ENCODE results near the gene UPK1A. TPM values are rescaled to one million over a fixed set of nuclear protein-coding genes. Genes with fewer than 3 reads are reported as not detected.

UPK1A gene
- total and polyA plus RNA-seq, 4 donors = 0.54 to 1.5 TPM; not detected in 2

DNA sequence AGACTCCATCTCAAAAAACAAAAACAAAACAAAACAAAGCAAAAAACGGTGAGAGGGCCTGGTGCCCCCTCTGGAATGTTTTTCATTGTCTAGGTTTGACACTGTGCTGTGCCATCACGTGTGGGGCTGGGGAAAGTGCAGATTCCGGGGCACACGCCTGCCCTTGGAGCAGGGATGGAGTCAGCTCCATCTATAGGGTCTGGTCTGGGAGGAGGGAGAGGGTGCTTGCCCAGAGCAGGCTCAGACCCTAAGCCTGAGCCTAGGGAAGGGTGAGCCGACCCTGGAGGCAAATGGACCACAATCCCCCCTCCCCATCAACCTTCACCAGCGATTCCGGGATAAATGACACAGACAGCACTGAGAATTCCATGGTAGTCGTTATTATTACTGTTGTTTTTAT lies 27.1 kb downstream of the UPK1A start:
- Histone ChIP-seq H3K9me3 (ENCODE audit: control insufficient read depth, low read length) (no peaks in the 10 kb centered on the region), H3K27me3 (ENCODE audit: control insufficient read depth in 1 of 2, insufficient read depth in 2 of 2, low read length in 1 of 2) (no peaks in the 10 kb centered on the region), H3K27ac (ENCODE audit: low read depth in 1 of 2, low read length in 2 of 2) (no peak overlapping the region), H3K4me3 (ENCODE audit: low read length in 2 of 2) (no peak overlapping the region), H3K36me3 (ENCODE audit: control insufficient read depth in 1 of 2, insufficient read depth in 2 of 2, low read length in 1 of 2) (no peaks in the 10 kb centered on the region), H3K4me1 (ENCODE audit: control insufficient read depth in 1 of 2, insufficient read depth in 2 of 2, low read length in 2 of 2) (no peaks in the 10 kb centered on the region)
- no peak for DNase-seq
- ATAC-seq (ENCODE audit: low FRiP score) = peak; percentile 52
- WGBS, 2 donors = 13 to 16% methylated on average over 8 of the region's 8 CpGs
- intact Hi-C loops (cut with DNase I) = loop anchor here (1.0 to 2.0 kb wide), 3 partner anchors 23 to 238 kb away; no protein-coding TSS in a partner anchor

DNA sequence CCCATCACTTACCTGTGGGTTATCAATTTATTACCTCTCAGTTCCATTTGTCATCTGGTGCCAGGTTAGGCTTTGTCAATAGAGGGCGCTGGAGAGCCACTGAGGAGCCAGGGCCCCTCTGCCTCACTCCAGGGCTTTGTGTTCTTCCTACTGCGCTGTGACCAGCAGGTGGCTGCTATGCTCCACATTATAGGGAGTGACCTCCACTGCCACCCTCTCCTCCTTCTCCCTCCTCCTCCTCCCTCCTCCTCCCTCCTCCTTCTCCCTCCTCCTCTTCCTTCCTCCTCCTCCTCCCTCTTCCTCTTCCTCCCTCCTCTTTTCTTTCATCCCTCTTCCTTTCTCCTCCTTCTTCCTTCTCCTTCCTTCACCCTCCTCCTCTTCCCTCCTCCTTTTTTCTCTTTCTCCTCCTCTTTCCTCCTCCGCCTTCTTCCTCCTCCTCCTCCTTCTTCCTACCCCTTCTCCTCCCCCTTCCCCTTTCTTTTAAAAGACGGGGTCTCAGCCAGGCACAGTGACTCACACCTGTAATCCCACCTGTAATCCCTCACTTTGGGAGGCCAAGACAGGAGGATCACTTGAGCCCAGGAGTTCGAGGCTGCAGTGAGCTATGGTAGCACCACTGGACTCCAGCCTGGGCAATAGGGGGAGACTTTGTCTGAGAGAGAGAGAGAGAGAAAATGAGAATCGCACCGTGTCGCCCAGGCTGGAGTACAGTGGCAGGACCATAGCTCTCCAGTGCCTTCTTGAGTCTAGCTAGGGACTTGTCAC lies 27.7 kb downstream of the UPK1A start:
- Histone ChIP-seq H3K27ac (ENCODE audit: low read depth in 1 of 2, low read length in 2 of 2) (no peak overlapping the region), H3K4me1 (ENCODE audit: control insufficient read depth in 1 of 2, insufficient read depth in 2 of 2, low read length in 2 of 2) (no peaks in the 10 kb centered on the region), H3K4me3 (ENCODE audit: low read length in 2 of 2) (no peak overlapping the region), H3K27me3 (ENCODE audit: control insufficient read depth in 1 of 2, insufficient read depth in 2 of 2, low read length in 1 of 2) (no peaks in the 10 kb centered on the region), H3K9me3 (ENCODE audit: control insufficient read depth, low read length) (no peaks in the 10 kb centered on the region), H3K36me3 (ENCODE audit: control insufficient read depth in 1 of 2, insufficient read depth in 2 of 2, low read length in 1 of 2) (no peaks in the 10 kb centered on the region)
- intact Hi-C loops (cut with DNase I) = loop anchor here (1.0 to 2.0 kb wide), 4 partner anchors 23 to 237 kb away; no protein-coding TSS in a partner anchor
- ATAC-seq (ENCODE audit: low FRiP score) (peak; percentile 96), DNase-seq (peak; percentile 90 to 92)
- 34 to 39% methylated on average over 8 of the region's 8 CpGs for WGBS, 2 donors

DNA sequence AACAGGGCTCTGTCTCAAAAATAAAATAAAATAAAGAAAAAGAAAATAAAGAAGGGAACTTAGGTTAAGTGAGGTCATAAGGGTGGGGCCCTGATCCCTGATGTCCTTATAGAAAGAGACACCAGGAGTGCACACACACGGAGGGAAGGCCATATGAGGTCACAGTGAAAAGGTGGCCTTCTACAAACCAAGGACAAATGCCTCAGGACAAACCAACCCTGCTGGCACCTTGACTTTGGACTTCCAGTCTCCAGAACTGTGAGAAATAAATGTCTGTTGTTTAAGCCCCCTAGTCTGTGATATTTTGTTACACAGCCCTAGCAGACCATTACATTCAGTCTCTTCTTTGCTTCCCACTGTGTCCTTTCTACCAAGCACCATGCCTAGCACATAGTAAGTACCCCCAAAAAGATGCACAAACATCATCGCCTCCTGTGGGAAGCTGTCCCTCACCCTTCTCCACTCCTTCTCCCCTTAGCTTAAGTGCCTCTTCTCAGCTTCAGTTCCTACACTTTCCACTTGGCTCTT lies 29.6 kb downstream of the UPK1A start:
- DNase-seq = no peak
- WGBS, 2 donors = 78 to 83% methylated on average over 2 of the region's 2 CpGs
- H3K27me3 ChIP-seq (ENCODE audit: control insufficient read depth in 1 of 2, insufficient read depth in 2 of 2, low read length in 1 of 2) = no peaks in the 10 kb centered on the region
- no peaks in the 10 kb centered on the region for H3K4me1 ChIP-seq (ENCODE audit: control insufficient read depth in 1 of 2, insufficient read depth in 2 of 2, low read length in 2 of 2)
- no peaks in the 10 kb centered on the region for H3K9me3 ChIP-seq (ENCODE audit: control insufficient read depth, low read length)
- intact Hi-C loops (cut with DNase I) = no loop called here
- H3K36me3 ChIP-seq (ENCODE audit: control insufficient read depth in 1 of 2, insufficient read depth in 2 of 2, low read length in 1 of 2) = no peaks in the 10 kb centered on the region
- ATAC-seq (ENCODE audit: low FRiP score) = no peak
- H3K27ac ChIP-seq (ENCODE audit: low read depth in 1 of 2, low read length in 2 of 2) = no peak overlapping the region
- H3K4me3 ChIP-seq (ENCODE audit: low read length in 2 of 2) = no peak overlapping the region

DNA sequence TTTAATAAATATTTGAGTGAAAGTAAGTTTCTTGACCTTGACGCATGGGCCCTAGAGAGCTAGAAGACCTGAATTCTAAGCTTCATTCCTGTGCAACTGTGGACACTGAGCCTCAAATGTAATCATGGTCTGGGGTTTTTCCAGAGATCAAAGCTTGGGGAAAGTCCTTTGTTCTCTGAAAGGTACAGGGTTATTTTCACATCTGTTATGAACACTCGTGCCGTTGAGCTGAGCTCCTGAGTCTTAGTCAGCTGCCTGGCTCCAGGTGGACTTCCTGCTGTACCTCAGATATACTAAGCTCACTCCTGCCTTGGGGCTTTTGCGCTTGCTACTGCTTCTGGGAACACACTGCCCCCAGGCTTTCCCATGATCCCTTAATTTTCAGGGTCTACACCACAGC lies 30.5 kb downstream of the UPK1A start:
- Histone ChIP-seq H3K9me3 (ENCODE audit: control insufficient read depth, low read length) (no peaks in the 10 kb centered on the region), H3K27me3 (ENCODE audit: control insufficient read depth in 1 of 2, insufficient read depth in 2 of 2, low read length in 1 of 2) (no peaks in the 10 kb centered on the region), H3K36me3 (ENCODE audit: control insufficient read depth in 1 of 2, insufficient read depth in 2 of 2, low read length in 1 of 2) (no peaks in the 10 kb centered on the region), H3K4me1 (ENCODE audit: control insufficient read depth in 1 of 2, insufficient read depth in 2 of 2, low read length in 2 of 2) (no peaks in the 10 kb centered on the region), H3K27ac (ENCODE audit: low read depth in 1 of 2, low read length in 2 of 2) (no peak overlapping the region), H3K4me3 (ENCODE audit: low read length in 2 of 2) (no peak overlapping the region)
- ATAC-seq (ENCODE audit: low FRiP score) = no peak
- WGBS, 2 donors = 82 to 88% methylated on average over 4 of the region's 4 CpGs
- DNase-seq = no peak
- intact Hi-C loops (cut with DNase I) = no loop called here

DNA sequence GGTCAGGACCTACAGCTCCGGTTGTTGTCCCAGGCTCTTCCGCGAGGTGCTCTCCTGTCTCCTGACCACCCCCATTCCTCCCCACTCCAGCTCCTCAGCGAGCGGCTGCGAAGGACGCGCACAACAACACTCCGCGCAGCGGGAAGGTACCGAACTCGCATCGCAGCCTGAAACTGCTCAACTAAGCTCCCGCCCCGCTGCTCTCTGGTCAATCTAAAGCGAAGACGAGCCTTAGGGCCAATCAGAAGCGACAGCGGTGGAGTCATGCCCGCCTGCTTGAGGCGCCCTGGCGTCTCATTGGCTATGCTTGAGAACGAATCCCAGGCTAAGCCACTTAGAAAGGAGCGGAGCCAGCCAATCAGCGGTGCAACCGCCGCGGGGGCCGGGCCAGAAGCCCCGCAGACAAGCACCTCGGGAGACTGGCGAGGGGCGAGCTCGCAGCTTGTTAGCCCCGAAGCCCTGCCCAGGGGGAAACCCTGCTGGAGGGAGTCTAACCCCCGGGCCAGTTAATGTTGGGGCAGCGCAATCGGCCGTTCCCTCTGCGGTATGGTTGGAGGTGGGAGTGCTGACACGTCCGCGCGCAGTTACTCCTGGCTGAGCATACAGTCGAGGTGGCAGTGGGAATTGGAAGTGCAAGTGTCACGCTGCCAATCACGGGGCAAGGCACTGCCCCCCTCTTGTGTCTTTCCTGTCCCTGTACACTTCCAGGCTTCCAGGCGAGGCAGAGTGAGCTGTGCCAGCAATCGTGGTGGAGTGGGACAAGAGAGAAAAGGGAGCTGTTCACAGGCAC lies 36.1 kb downstream of the UPK1A start:
- Histone ChIP-seq H3K27ac (ENCODE audit: low read depth in 1 of 2, low read length in 2 of 2) (no peak overlapping the region), H3K4me3 (ENCODE audit: low read length in 2 of 2) (peak overlapping the region; percentile 47 to 65), H3K36me3 (ENCODE audit: control insufficient read depth in 1 of 2, insufficient read depth in 2 of 2, low read length in 1 of 2) (no peaks in the 10 kb centered on the region), H3K4me1 (ENCODE audit: control insufficient read depth in 1 of 2, insufficient read depth in 2 of 2, low read length in 2 of 2) (no peaks in the 10 kb centered on the region), H3K9me3 (ENCODE audit: control insufficient read depth, low read length) (no peaks in the 10 kb centered on the region), H3K27me3 (ENCODE audit: control insufficient read depth in 1 of 2, insufficient read depth in 2 of 2, low read length in 1 of 2) (no peaks in the 10 kb centered on the region)
- 0 to 1% methylated on average over 50 of the region's 50 CpGs for WGBS, 2 donors
- ATAC-seq (ENCODE audit: low FRiP score) (peak; percentile 99), DNase-seq (peak; percentile 97 to 98)
- intact Hi-C loops (cut with DNase I) = no loop called here

DNA sequence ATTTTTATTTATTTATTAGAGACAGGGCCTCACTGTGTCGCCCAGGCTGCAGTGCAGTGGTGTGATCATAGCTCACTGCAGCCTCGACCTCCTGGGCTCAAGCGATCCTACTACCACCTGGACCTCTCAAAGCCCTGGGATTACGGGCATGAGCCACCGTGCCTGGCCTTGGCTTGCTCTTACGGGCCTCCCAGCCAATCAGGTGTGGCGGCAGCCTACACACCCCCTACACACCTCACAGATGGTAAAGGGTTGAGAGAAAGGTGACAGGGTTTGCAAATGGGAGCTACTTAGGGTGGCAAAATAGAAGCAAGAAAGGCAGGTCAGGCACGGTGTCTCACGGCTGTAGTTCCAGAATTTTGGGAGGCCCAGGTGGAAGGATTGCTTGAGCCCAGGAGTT lies 37.0 kb downstream of the UPK1A start:
- H3K27me3 ChIP-seq (ENCODE audit: control insufficient read depth in 1 of 2, insufficient read depth in 2 of 2, low read length in 1 of 2) = no peaks in the 10 kb centered on the region
- ATAC-seq (ENCODE audit: low FRiP score) (no peak), DNase-seq (no peak)
- intact Hi-C loops (cut with DNase I) = no loop called here
- no peaks in the 10 kb centered on the region for H3K9me3 ChIP-seq (ENCODE audit: control insufficient read depth, low read length)
- H3K4me3 ChIP-seq (ENCODE audit: low read length in 2 of 2) = no peak overlapping the region
- H3K4me1 ChIP-seq (ENCODE audit: control insufficient read depth in 1 of 2, insufficient read depth in 2 of 2, low read length in 2 of 2) = no peaks in the 10 kb centered on the region
- H3K36me3 ChIP-seq (ENCODE audit: control insufficient read depth in 1 of 2, insufficient read depth in 2 of 2, low read length in 1 of 2) = no peaks in the 10 kb centered on the region
- H3K27ac ChIP-seq (ENCODE audit: low read depth in 1 of 2, low read length in 2 of 2) = no peak overlapping the region
- 51 to 53% methylated on average over 9 of the region's 9 CpGs for WGBS, 2 donors

DNA sequence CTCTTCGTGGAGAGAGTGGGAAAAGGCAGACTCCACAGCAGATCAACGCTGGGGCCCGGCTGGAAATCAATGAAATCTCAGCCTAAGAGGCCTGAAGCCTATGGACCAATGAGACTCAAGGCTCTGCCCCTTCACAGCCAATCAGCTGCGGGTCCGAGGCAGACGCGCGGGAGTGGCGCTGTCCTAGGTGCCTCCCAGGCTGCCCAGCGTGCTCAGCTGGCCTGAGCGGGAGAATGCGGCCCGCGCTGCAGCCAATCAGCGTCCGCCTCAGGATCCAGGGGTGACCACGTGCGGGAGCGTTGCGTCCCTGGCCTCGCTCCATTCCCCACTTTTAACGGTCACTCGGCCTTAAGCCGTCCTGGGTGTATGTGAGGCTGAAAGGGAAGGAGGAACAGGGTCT lies 37.9 kb downstream of the UPK1A start, which contains the start of gene ZBTB32:
TSS of gene ZBTB32 (plus strand) at position 341 of the 400 bp plus-strand sequence. CDS start 10,069 bp downstream, outside the sequence.
- H3K36me3 ChIP-seq (ENCODE audit: control insufficient read depth in 1 of 2, insufficient read depth in 2 of 2, low read length in 1 of 2) = no peaks in the 10 kb centered on the region
- DNase-seq = no peak
- no peak within 1 kb of the TSS for H3K27ac ChIP-seq (ENCODE audit: low read depth in 1 of 2, low read length in 2 of 2)
- H3K9me3 ChIP-seq (ENCODE audit: control insufficient read depth, low read length) = no peaks in the 10 kb centered on the region
- no peaks in the 10 kb centered on the region for H3K27me3 ChIP-seq (ENCODE audit: control insufficient read depth in 1 of 2, insufficient read depth in 2 of 2, low read length in 1 of 2)
- H3K4me3 ChIP-seq (ENCODE audit: low read length in 2 of 2) = no peak within 1 kb of the TSS
- ATAC-seq (ENCODE audit: low FRiP score) = no peak
- intact Hi-C loops (cut with DNase I) = no loop called here
- WGBS, 2 donors = 15 to 17% methylated on average over 23 to 24 of the region's 24 CpGs
- H3K4me1 ChIP-seq (ENCODE audit: control insufficient read depth in 1 of 2, insufficient read depth in 2 of 2, low read length in 2 of 2) = no peaks in the 10 kb centered on the region

DNA sequence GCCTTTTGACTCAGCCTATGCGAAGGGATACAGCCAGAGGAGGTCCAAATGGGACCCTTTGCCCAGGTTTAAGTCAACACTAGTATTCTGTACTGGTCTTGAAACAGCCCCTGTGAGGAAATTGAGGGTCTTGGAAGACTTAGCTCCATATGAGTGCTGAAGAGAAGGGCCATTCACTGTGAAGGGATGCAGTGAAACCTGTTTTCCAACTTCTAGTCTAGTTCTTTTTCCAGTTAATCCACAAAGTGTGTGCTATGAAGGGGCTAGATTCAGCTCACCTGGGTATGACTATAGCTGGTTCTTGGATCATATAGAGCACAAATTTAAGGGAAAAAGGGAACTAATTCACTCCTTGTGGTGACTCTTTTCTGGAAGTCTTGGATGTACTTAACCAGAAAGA lies 42.1 kb downstream of the UPK1A start:
- no peaks in the 10 kb centered on the region for H3K9me3 ChIP-seq (ENCODE audit: control insufficient read depth, low read length)
- no peaks in the 10 kb centered on the region for H3K27me3 ChIP-seq (ENCODE audit: control insufficient read depth in 1 of 2, insufficient read depth in 2 of 2, low read length in 1 of 2)
- no peaks in the 10 kb centered on the region for H3K36me3 ChIP-seq (ENCODE audit: control insufficient read depth in 1 of 2, insufficient read depth in 2 of 2, low read length in 1 of 2)
- WGBS, 2 donors = 86 to 93% methylated on average over 1 of the region's 1 CpG
- no peak for DNase-seq
- H3K4me3 ChIP-seq (ENCODE audit: low read length in 2 of 2) = no peak overlapping the region
- no peak for ATAC-seq (ENCODE audit: low FRiP score)
- no peak overlapping the region for H3K27ac ChIP-seq (ENCODE audit: low read depth in 1 of 2, low read length in 2 of 2)
- intact Hi-C loops (cut with DNase I) = no loop called here
- H3K4me1 ChIP-seq (ENCODE audit: control insufficient read depth in 1 of 2, insufficient read depth in 2 of 2, low read length in 2 of 2) = no peaks in the 10 kb centered on the region

Data from aorta (tissue), 5 donors.